ENCODE results near the gene NAA80. TPM values are rescaled to one million over a fixed set of nuclear protein-coding genes. Genes with fewer than 3 reads are reported as not detected.
"Not testable (repeated sequence)": the region's sequence is repeated elsewhere in the genome, so short reads cannot be mapped to it uniquely, and the experiment has no call there.

NAA80 gene
- total and polyA plus RNA-seq, 2 donors from 2014 or later = 8.7 to 10.7 TPM

GRCh38 chr3:50263478-50264382, 35.5 kb downstream of the NAA80 start:
- Histone ChIP-seq H3K4me1 (ENCODE audit: control insufficient read depth in 2 of 3, insufficient read depth in 2 of 3, low read depth in 1 of 3, low read length in 3 of 3) (peaks cover 0 to 53% (median 28%) of the 10 kb centered on the region in 3 donors), H3K9me3 (ENCODE audit: control insufficient read depth in 2 of 3, insufficient read depth in 1 of 3, low read length in 3 of 3) (no peaks in the 10 kb centered on the region), H3K27me3 (ENCODE audit: control insufficient read depth, insufficient read depth, low read length) (no peaks in the 10 kb centered on the region), H3K9ac (ENCODE audit: low read length in 3 of 3) (peak overlapping the region in 2 of 3 donors; percentile 8 to 34), H3K4me3 (ENCODE audit: low read length in 3 of 3) (no peak overlapping the region), H3K27ac (ENCODE audit: low read depth in 2 of 2, low read length in 2 of 2) (peak overlapping the region; percentile 91 to 94), H3K36me3 (ENCODE audit: control insufficient read depth in 2 of 3, insufficient read depth in 3 of 3, low read length in 3 of 3) (no peaks in the 10 kb centered on the region)
- no peak for FAIRE-seq
- no peak for TF ChIP-seq CTCF (IDR thresholded peaks at IDR 0.05; ENCODE audit: borderline replicate concordance, extremely low read depth, insufficient read depth)
- DNase-seq = peak in 2 of 5 donors; percentile 20 to 71
- intact Hi-C loops (cut with DNase I) = no loop called here

DNA sequence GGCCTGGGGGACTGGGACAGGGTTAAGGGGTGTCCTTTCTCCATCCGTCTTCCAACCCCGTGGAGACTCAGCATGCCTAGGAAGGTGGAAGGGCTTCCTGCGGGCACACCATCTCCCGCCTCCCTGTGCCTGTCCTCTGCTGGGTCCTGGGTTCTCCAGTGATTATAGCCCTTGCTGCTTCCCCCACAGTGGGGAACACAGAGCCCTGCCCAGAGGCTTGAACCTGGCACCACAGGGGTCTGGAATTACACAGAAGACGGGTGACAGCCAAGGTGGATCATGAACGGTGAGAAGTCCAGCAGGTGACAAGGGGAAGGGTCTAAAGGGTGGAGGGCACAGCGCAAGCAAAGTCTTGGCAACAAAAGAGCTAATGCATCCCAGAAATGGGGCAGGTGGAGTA, 36.4 kb downstream of the NAA80 start:
- Histone ChIP-seq H3K4me1 (ENCODE audit: control insufficient read depth in 2 of 3, insufficient read depth in 2 of 3, low read depth in 1 of 3, low read length in 3 of 3) (peaks cover 0 to 44% (median 26%) of the 10 kb centered on the region in 3 donors), H3K9me3 (ENCODE audit: control insufficient read depth in 2 of 3, insufficient read depth in 1 of 3, low read length in 3 of 3) (no peaks in the 10 kb centered on the region), H3K9ac (ENCODE audit: low read length in 3 of 3) (no peak overlapping the region), H3K27ac (ENCODE audit: low read depth in 2 of 2, low read length in 2 of 2) (no peak overlapping the region), H3K27me3 (ENCODE audit: control insufficient read depth, insufficient read depth, low read length) (no peaks in the 10 kb centered on the region), H3K36me3 (ENCODE audit: control insufficient read depth in 2 of 3, insufficient read depth in 3 of 3, low read length in 3 of 3) (peaks cover 0 to 6% (median 0%) of the 10 kb centered on the region in 3 donors), H3K4me3 (ENCODE audit: low read length in 3 of 3) (no peak overlapping the region)
- FAIRE-seq = no peak
- no peak for DNase-seq
- intact Hi-C loops (cut with DNase I) = no loop called here
- no peak for TF ChIP-seq CTCF (IDR thresholded peaks at IDR 0.05; ENCODE audit: borderline replicate concordance, extremely low read depth, insufficient read depth)

DNA sequence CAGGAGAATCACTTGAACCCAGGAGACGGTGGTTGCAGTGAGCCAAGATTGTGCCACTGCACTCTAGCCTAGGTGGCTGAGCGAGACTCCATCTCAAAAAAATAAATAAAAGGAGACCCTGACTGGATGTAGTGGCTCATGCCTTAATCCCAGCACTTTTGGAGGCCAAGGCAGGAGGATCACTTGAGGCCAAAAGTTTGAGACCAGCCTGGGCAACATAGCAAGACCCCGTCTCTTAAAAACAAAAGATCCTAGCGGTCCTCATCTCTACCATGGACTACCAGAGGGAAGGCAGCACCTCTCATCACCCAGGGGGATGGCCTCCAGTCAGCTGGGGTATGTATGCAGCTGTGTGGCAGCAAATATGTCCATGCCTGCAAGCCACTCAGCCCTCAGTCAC, 37.0 kb downstream of the NAA80 start:
- peaks cover 0 to 41% (median 23%) of the 10 kb centered on the region in 3 donors for H3K4me1 ChIP-seq (ENCODE audit: control insufficient read depth in 2 of 3, insufficient read depth in 2 of 3, low read depth in 1 of 3, low read length in 3 of 3)
- H3K27me3 ChIP-seq (ENCODE audit: control insufficient read depth, insufficient read depth, low read length) = not testable (repeated sequence)

GRCh38 chr3:50261505-50261904, 37.7 kb downstream of the NAA80 start:
- DNase-seq (no peak), FAIRE-seq (no peak)
- Histone ChIP-seq H3K36me3 (ENCODE audit: control insufficient read depth in 2 of 3, insufficient read depth in 3 of 3, low read length in 3 of 3) (peaks cover 3 to 18% (median 6%) of the 10 kb centered on the region in 3 donors), H3K9me3 (ENCODE audit: control insufficient read depth in 2 of 3, insufficient read depth in 1 of 3, low read length in 3 of 3) (no peaks in the 10 kb centered on the region), H3K27ac (ENCODE audit: low read depth in 2 of 2, low read length in 2 of 2) (peak overlapping the region in 1 of 2 donors; percentile 40), H3K9ac (ENCODE audit: low read length in 3 of 3) (peak overlapping the region in 1 of 3 donors; percentile 87), H3K27me3 (ENCODE audit: control insufficient read depth, insufficient read depth, low read length) (no peaks in the 10 kb centered on the region), H3K4me1 (ENCODE audit: control insufficient read depth in 2 of 3, insufficient read depth in 2 of 3, low read depth in 1 of 3, low read length in 3 of 3) (peaks cover 0 to 36% (median 18%) of the 10 kb centered on the region in 3 donors), H3K4me3 (ENCODE audit: low read length in 3 of 3) (no peak overlapping the region)
- intact Hi-C loops (cut with DNase I) = no loop called here
- no peak for TF ChIP-seq CTCF (IDR thresholded peaks at IDR 0.05; ENCODE audit: borderline replicate concordance, extremely low read depth, insufficient read depth)

More for the DNA sequence above, 37.0 kb downstream of the NAA80 start:
- H3K9ac ChIP-seq (ENCODE audit: low read length in 3 of 3); DNase-seq; FAIRE-seq; H3K4me3 ChIP-seq (ENCODE audit: low read length in 3 of 3); intact Hi-C loops (cut with DNase I); H3K27ac ChIP-seq (ENCODE audit: low read depth in 2 of 2, low read length in 2 of 2); H3K9me3 ChIP-seq (ENCODE audit: control insufficient read depth in 2 of 3, insufficient read depth in 1 of 3, low read length in 3 of 3): not testable (repeated sequence)
- H3K36me3 ChIP-seq (ENCODE audit: control insufficient read depth in 2 of 3, insufficient read depth in 3 of 3, low read length in 3 of 3) = peaks cover 0 to 11% (median 1%) of the 10 kb centered on the region in 3 donors

Measured in kidney (tissue), 14 donors.